Stimulated activated memory B cell treated with anti-CD40 and anti-IgM and Interleukin-4, amounts not matched to agents 10 μg/mL and 1 μg/mL and 100 μg/mL, for 72 hours (primary cell): ENCODE results near the gene HIVEP3.

Experiments
- ATAC-seq: fragments of 150-1000 bp; cut with Tn5 transposase; 2 replicates; pipeline ENCODE4 v1.10.0; 2021
- H3K27ac Mint-ChIP-seq: one replicate; pipeline ENCODE4 v1.8.0; 2022; ENCODE audit warnings: mild to moderate bottlenecking, mixed read lengths
- H3K27me3 Mint-ChIP-seq: one replicate; pipeline ENCODE4 v1.8.0; 2022; ENCODE audit warnings: mixed read lengths
- H3K36me3 Mint-ChIP-seq: one replicate; pipeline ENCODE4 v1.8.0; 2022; ENCODE audit warnings: mixed read lengths
- H3K4me1 Mint-ChIP-seq: one replicate; pipeline ENCODE4 v1.8.0; 2022; ENCODE audit warnings: mixed read lengths
- H3K4me3 Mint-ChIP-seq: one replicate; pipeline ENCODE4 v1.8.0; 2022; ENCODE audit warnings: mild to moderate bottlenecking, moderate library complexity, mixed read lengths
- H3K9me3 Mint-ChIP-seq: one replicate; pipeline ENCODE4 v1.8.0; 2022; ENCODE audit warnings: mixed read lengths

Gene HIVEP3

GRCh38 chr1:41492341-41492848, 426.3 kb downstream of the HIVEP3 start:
- ATAC-seq = no peak
- H3K27me3 Mint-ChIP-seq = peaks cover 53% of the 10 kb centered on the region
- no peak overlapping the region for H3K27ac Mint-ChIP-seq
- peaks cover 9% of the 10 kb centered on the region for H3K36me3 Mint-ChIP-seq
- H3K4me1 Mint-ChIP-seq = peaks cover 8% of the 10 kb centered on the region
- no peak overlapping the region for H3K4me3 Mint-ChIP-seq
- H3K9me3 Mint-ChIP-seq = peaks cover 7% of the 10 kb centered on the region

- no peak for ATAC-seq
- H3K4me3 Mint-ChIP-seq = no peak overlapping the region
- H3K36me3 Mint-ChIP-seq = peaks cover 9% of the 10 kb centered on the region
- H3K4me1 Mint-ChIP-seq = peaks cover 22% of the 10 kb centered on the region
- H3K27ac Mint-ChIP-seq = no peak overlapping the region
- peaks cover 7% of the 10 kb centered on the region for H3K9me3 Mint-ChIP-seq
- H3K27me3 Mint-ChIP-seq = peaks cover 61% of the 10 kb centered on the region
These were observed 427.8 kb downstream of the HIVEP3 start for GRCh38 chr1:41490911-41491310.

- H3K27ac Mint-ChIP-seq = no peak overlapping the region
- no peak for ATAC-seq
- H3K4me3 Mint-ChIP-seq = no peak overlapping the region
- H3K9me3 Mint-ChIP-seq = peaks cover 7% of the 10 kb centered on the region
- peaks cover 17% of the 10 kb centered on the region for H3K4me1 Mint-ChIP-seq
- peaks cover 9% of the 10 kb centered on the region for H3K36me3 Mint-ChIP-seq
- H3K27me3 Mint-ChIP-seq = peaks cover 49% of the 10 kb centered on the region
These were observed 429.2 kb downstream of the HIVEP3 start for GRCh38 chr1:41489561-41489960.

GRCh38 chr1:41488040-41488951, 430.4 kb downstream of the HIVEP3 start:
- Mint-ChIP-seq H3K4me1 (peaks cover 24% of the 10 kb centered on the region), H3K27ac (no peak overlapping the region), H3K27me3 (peaks cover 54% of the 10 kb centered on the region), H3K4me3 (no peak overlapping the region), H3K9me3 (peaks cover 7% of the 10 kb centered on the region), H3K36me3 (peaks cover 9% of the 10 kb centered on the region)
- ATAC-seq = no peak

- H3K4me1 Mint-ChIP-seq = peaks cover 24% of the 10 kb centered on the region
- peaks cover 9% of the 10 kb centered on the region for H3K36me3 Mint-ChIP-seq
- no peak overlapping the region for H3K4me3 Mint-ChIP-seq
- H3K27me3 Mint-ChIP-seq = peaks cover 54% of the 10 kb centered on the region
- H3K27ac Mint-ChIP-seq = no peak overlapping the region
- ATAC-seq = peak; percentile 52
- H3K9me3 Mint-ChIP-seq = peaks cover 7% of the 10 kb centered on the region
These were observed 431.3 kb downstream of the HIVEP3 start for GRCh38 chr1:41487126-41488039.

GRCh38 chr1:41486371-41487125, 432.2 kb downstream of the HIVEP3 start:
- H3K27me3 Mint-ChIP-seq = peaks cover 45% of the 10 kb centered on the region

GRCh38 chr1:41486053-41486370, 432.7 kb downstream of the HIVEP3 start:
- H3K36me3 Mint-ChIP-seq = peaks cover 9% of the 10 kb centered on the region
- peak overlapping the region; percentile 8 for H3K27ac Mint-ChIP-seq
- no peak for ATAC-seq
- peaks cover 24% of the 10 kb centered on the region for H3K4me1 Mint-ChIP-seq
- H3K27me3 Mint-ChIP-seq = peaks cover 42% of the 10 kb centered on the region
- peaks cover 7% of the 10 kb centered on the region for H3K9me3 Mint-ChIP-seq
- peak overlapping the region; percentile 15 for H3K4me3 Mint-ChIP-seq

More at GRCh38 chr1:41486371-41487125, 432.2 kb downstream of the HIVEP3 start:
- Mint-ChIP-seq H3K9me3 (peaks cover 7% of the 10 kb centered on the region), H3K27ac (peak overlapping the region; percentile 8), H3K4me3 (peak overlapping the region; percentile 15), H3K4me1 (peaks cover 24% of the 10 kb centered on the region), H3K36me3 (peaks cover 9% of the 10 kb centered on the region)
- ATAC-seq = peak; percentile 25

GRCh38 chr1:41485605-41486004, 433.1 kb downstream of the HIVEP3 start:
- Mint-ChIP-seq H3K27me3 (peaks cover 42% of the 10 kb centered on the region), H3K4me1 (peaks cover 24% of the 10 kb centered on the region), H3K36me3 (peaks cover 9% of the 10 kb centered on the region), H3K4me3 (no peak overlapping the region), H3K27ac (no peak overlapping the region), H3K9me3 (peaks cover 7% of the 10 kb centered on the region)
- no peak for ATAC-seq

GRCh38 chr1:41484402-41485241, 434.1 kb downstream of the HIVEP3 start, which contains the start of gene EDN2:
EDN2 (minus strand) TSS chr1:41484683; CDS start chr1:41484601, 82 bp downstream.
- Mint-ChIP-seq H3K27ac (no peak within 1 kb of the TSS), H3K27me3 (peaks cover 41% of the 10 kb centered on the region), H3K9me3 (peaks cover 3% of the 10 kb centered on the region), H3K36me3 (peaks cover 4% of the 10 kb centered on the region), H3K4me3 (no peak within 1 kb of the TSS), H3K4me1 (peaks cover 24% of the 10 kb centered on the region)
- no peak for ATAC-seq

- ATAC-seq = no peak
- no peaks in the 10 kb centered on the region for H3K36me3 Mint-ChIP-seq
- no peak overlapping the region for H3K4me3 Mint-ChIP-seq
- no peaks in the 10 kb centered on the region for H3K9me3 Mint-ChIP-seq
- H3K27ac Mint-ChIP-seq = no peak overlapping the region
- H3K27me3 Mint-ChIP-seq = peaks cover 38% of the 10 kb centered on the region
- H3K4me1 Mint-ChIP-seq = peaks cover 24% of the 10 kb centered on the region
These were observed 434.7 kb downstream of the HIVEP3 start for GRCh38 chr1:41483960-41484401.

- peaks cover 38% of the 10 kb centered on the region for H3K27me3 Mint-ChIP-seq
- H3K27ac Mint-ChIP-seq = no peak overlapping the region
- H3K4me1 Mint-ChIP-seq = peaks cover 24% of the 10 kb centered on the region
- no peaks in the 10 kb centered on the region for H3K9me3 Mint-ChIP-seq
- ATAC-seq = no peak
- no peaks in the 10 kb centered on the region for H3K36me3 Mint-ChIP-seq
- H3K4me3 Mint-ChIP-seq = no peak overlapping the region
These were observed 435.5 kb downstream of the HIVEP3 start for GRCh38 chr1:41483001-41483850.

- peaks cover 21% of the 10 kb centered on the region for H3K4me1 Mint-ChIP-seq
These were observed 436.5 kb downstream of the HIVEP3 start for GRCh38 chr1:41482001-41482765.

More at GRCh38 chr1:41482001-41482765, 436.5 kb downstream of the HIVEP3 start:
- Mint-ChIP-seq H3K27ac (no peak overlapping the region), H3K9me3 (no peaks in the 10 kb centered on the region), H3K36me3 (no peaks in the 10 kb centered on the region), H3K4me3 (no peak overlapping the region), H3K27me3 (peaks cover 43% of the 10 kb centered on the region)
- no peak for ATAC-seq
